NCI-H2107 treated with DMSO at 0.1 percent for 48 hours (cell line): ENCODE results near the gene ASB5.
"Not testable (repeated sequence)": the region's sequence is repeated elsewhere in the genome, so short reads cannot be mapped to it uniquely, and the experiment has no call there.

ENCODE experiments used
- DNase-seq: peaks from one replicate; lab custom pipeline; 2025; ENCODE audit not compliant: unreplicated experiment; lab: John Stamatoyannopoulos, UW

ASB5 gene

GRCh38 chr4:176226736-176227135 lies 42.3 kb downstream of the ASB5 start:
- no peak for DNase-seq

- no peak for DNase-seq
Measured at GRCh38 chr4:176223561-176223960, 45.5 kb downstream of the ASB5 start.

DNA sequence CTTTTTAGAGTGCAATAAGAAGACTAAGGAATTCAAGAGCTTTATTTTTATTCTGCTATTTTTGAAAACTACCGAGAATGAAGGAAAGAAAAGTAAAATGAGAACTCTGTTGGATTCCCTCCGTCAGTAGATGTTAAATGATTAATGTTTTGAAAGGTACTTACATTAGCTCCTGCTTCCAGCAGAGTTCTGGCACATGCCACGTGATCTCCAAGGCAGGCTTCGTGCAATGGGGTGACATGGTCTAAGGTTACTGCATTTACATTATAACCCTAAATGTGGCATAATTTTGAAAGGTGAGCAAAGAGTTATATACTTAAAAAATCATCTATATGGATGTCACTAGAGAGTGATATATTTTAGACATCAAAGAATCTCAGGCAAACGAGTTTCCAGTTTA lies 46.9 kb downstream of the ASB5 start:
- no peak for DNase-seq

GRCh38 chr4:176217510-176217909 lies 51.5 kb downstream of the ASB5 start:
- DNase-seq, result no peak

DNA sequence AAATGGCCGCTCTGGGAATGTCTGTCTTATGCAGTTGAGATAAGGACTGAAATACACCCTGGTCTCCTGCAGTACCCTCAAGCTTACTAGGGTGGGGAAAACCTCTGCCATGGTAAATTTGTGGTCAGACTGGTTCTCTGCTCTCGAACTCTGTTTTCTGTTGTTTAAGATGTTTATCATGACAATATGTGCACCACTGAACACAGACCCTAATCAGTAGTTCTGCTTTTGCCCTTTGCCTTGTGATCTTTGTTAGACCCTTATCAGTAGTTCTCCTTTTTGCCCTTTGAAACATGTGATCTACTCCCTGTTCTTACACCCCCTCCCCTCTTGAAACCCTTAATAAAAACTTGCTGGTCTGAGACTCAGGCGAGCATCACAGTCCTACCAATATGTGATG lies 56.7 kb downstream of the ASB5 start:
- not testable (repeated sequence) for DNase-seq

- no peak for DNase-seq
Measured at GRCh38 chr4:176210579-176211296, 58.3 kb downstream of the ASB5 start.

- DNase-seq, result no peak
Measured at GRCh38 chr4:176210101-176210500, 58.9 kb downstream of the ASB5 start.

- no peak for DNase-seq
Measured at GRCh38 chr4:176209535-176209934, 59.5 kb downstream of the ASB5 start.

DNA sequence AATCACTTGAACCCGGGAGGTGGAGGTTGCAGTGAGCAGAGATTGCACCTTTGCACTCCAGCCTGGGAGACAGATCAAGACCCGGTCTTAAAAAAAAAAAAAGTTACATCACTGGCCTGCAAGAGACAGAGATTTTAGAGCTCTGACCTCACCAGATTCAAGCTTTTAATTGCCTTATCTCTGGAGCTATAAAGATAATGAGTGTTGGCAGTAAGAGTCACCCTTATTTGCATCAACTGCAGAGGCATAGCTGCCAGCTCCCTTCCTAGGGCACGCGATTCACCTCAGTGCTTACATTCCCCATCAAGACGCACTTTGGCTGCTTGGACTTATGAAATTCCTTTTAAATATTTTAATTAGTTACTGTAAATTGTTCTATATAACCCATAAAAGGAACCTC lies 61.2 kb downstream of the ASB5 start:
- no peak for DNase-seq

- no peak for DNase-seq
Measured at GRCh38 chr4:176205299-176205698, 63.7 kb downstream of the ASB5 start.

- no peak for DNase-seq
Measured at GRCh38 chr4:176198316-176198903, 70.6 kb downstream of the ASB5 start.

- peak; percentile 45 for DNase-seq
Measured at GRCh38 chr4:176195184-176195978, 73.6 kb downstream of the ASB5 start, which contains the start of gene SPATA4. Gene SPATA4, minus strand, starts transcription at chr4:176195585. Its CDS starts 23 bp downstream, at chr4:176195562.

DNA sequence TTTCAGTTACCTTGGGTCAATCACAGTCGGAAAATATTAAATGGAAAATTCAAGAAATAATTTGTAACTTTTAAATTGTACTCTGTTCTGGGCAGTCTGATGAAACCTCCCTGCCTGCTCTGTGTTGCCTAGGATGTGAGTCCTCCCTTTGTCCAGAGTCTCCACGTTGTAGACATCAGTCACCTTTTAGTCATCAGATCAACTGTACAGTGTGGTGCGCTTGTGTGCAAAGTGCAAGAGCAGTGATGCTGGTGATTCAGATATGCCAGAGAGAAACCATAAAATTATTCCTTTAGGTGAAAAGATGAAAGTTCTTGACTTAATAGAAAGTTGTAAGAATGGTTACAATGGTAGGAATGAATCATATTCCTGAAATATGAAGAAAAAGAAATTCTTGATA lies 75.1 kb downstream of the ASB5 start:
- DNase-seq, result no peak

DNA sequence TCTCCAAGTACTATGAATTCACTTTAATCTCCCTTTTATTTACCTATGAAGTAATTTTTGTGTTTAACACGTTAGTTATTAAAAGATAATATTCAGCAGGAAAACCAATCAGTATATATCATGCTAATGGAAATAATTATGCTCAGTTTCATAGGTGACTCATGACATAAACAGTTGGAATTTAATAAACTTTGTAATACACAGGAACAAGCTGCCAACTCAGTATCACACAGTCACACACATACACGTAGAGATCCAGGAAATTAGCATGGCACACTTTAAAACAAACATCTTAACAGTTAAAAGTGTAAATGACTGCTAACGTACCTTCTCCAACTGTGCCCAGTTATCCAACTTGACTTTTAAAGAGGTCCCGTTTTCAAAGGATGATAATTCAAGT lies 75.9 kb downstream of the ASB5 start:
- no peak for DNase-seq

GRCh38 chr4:176191974-176192373 lies 77.0 kb downstream of the ASB5 start:
- DNase-seq, result peak; percentile 83

DNA sequence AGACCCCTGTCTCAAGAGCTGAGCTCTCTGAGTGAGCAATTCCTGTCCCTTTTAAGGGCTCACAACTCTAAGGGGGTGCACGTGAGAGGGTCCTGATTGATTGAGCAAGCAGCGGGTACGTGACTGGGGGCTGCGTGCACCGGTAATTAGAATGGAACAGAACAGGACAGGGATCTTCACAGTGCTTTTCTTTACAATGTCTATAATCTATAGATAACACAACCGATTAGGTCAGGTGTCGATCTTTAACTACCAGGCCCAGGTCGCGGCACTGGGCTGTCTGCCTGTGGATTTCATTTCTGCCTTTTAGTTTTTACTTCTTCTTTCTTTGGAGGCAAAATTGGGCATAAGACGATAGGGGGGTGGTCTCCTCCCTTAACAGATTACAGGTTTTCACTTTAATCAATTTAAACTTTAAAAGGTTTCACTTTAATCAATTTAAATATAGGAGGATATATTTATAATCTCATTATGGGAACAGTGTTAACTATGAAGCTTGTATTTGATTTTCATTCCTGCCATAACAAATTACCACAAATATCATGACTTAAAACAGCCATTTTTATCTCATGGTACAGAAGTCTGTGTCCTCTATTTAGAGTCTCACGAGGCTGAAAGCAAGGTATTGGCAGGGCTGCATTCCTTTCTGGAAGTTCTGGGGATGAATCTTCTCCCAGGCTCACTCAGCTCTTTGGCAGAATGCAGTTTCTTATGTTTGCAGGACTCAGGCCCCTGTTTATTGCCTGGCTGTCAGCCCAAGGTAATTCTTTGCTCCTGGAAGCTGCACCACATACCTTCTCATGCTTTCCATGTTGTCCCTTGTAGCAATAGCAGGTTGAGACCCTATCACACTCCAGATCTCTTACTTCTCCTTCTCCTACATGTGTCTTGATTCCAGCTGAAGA lies 78.9 kb downstream of the ASB5 start:
- DNase-seq, result no peak

DNA sequence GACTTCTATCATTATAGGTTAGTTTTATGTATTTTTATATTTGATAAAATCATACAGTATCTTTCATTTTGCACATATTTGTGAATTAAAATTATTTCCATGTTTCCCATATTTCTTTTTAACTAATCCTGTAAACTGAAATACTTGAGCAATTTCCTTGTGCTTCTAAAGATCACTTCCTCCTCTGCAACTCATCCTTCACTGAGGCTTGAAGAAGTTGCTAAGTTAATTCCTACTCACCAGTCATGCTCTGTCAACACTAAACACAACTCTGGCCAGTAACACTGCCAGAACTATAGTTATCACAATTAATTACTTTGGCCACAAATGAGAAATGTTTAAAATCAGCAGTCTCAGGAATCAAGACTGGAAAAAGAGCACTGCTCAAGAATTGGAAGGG lies 80.4 kb downstream of the ASB5 start:
- DNase-seq, result no peak

DNA sequence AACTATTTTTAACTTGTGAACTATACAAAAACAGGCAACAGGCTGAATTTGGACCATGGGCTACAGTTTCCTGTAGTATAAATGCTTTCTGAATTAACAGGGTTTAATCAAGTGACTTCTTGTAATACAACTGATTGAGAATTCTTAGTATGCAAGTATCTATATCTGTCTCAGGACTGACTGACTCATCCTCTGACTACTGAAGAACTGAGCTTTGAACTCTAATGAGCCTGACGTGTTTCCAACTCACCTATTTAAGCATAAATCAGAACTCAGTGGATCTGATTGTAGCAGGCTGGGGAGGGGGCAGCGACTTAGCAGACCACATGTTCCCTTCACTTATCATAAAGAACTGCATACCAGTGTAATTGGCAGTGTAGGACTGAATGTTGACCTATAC lies 81.4 kb downstream of the ASB5 start:
- DNase-seq, result no peak

GRCh38 chr4:176186671-176187395 lies 82.2 kb downstream of the ASB5 start:
- DNase-seq, result no peak

DNA sequence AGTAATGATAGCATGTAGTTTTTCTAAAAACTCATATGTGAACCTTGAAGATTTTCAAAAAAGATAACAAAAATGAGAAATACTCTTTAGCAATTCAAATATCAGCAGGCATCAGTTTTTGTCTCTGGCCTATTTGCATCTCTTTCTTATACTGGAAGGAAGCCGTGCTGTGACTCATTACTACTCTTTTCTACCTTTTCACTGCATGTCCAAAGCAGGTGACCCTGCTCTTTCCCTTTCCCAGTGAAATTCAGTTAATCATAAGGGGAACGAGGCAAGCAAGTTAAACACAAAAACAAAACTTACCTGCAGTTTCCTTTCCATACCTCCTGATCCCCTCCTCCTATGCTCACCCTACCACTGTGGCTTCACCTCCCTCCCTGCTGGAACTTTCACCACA lies 83.0 kb downstream of the ASB5 start:
- no peak for DNase-seq
